ENCODE data around the gene CTNNA1.

The CTNNA1 gene

GRCh38 chr5:138949223-138949574 is 196.0 kb downstream of the CTNNA1 start:
- no peak for DNase-seq (ENCODE audit: low spot score)

GRCh38 chr5:138949988-138950387 is 196.8 kb downstream of the CTNNA1 start:
- no peak for DNase-seq (ENCODE audit: low spot score)

GRCh38 chr5:138950421-138951031 is 197.3 kb downstream of the CTNNA1 start:
- no peak for DNase-seq (ENCODE audit: low spot score)

DNA sequence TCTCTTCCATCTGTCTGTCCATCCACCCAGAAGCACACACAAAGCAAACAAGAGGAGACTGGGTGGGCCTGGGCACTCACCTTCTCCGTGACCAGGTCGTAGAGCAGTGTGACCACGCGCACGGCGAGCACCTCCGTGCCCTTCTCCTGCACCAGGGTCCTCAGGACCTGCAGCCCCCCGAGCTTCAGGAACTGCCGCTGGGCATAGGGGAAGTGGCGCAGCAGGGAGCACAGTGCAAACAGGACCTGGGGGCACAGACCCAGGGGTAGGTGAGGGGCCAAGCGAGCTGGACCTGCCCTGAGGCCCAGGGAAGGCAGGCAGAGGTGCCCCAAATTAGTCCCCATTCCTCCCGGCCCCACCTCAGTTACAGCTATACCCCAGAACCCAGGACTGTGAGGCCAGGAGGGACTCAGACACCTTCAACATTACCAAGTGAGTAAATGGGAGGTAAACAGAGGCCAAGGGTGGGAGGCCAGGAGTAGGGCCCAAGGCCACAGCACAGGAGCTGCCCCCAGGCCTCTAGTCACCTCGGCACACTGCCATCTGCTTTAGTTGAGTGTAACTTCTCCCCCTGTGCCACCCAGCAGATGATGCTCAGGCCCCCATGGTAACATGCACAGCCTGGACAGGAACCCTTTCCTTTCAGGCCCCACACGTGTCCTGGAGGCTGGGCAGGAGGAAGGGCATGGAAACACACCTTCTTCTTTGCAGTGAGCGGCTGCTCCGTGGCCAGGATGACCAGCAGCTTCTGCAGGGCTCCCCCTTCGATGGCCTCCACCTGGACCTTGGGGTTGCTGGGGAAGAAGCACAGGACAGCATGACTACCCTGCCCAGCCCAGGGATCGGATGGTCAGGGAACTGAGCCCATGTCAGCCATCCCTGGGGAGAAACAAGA is 198.1 kb downstream of the CTNNA1 start:
- DNase-seq (ENCODE audit: low spot score): no peak

GRCh38 chr5:138951986-138952735 is 198.9 kb downstream of the CTNNA1 start:
- no peak for DNase-seq (ENCODE audit: low spot score)

DNA sequence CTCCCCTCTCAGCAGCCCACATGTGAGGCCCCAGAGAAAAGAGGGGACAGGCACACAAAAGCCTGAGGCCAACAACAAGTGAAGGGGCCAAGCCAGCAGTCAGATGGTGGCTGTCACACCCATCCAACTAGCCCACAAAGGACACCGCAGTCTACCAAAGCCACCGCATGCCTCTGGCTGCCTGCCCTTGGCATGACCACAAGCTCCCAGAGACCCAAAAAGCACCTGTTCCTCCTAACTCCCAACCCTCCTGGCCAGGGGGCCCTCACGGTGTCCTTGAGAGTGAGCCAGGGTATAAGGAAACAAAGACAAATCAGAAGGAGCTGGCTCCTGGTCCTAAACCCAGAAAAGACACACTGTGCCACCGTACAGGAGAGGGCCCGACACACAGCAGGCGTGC is 199.7 kb downstream of the CTNNA1 start:
- no peak for DNase-seq (ENCODE audit: low spot score)

DNA sequence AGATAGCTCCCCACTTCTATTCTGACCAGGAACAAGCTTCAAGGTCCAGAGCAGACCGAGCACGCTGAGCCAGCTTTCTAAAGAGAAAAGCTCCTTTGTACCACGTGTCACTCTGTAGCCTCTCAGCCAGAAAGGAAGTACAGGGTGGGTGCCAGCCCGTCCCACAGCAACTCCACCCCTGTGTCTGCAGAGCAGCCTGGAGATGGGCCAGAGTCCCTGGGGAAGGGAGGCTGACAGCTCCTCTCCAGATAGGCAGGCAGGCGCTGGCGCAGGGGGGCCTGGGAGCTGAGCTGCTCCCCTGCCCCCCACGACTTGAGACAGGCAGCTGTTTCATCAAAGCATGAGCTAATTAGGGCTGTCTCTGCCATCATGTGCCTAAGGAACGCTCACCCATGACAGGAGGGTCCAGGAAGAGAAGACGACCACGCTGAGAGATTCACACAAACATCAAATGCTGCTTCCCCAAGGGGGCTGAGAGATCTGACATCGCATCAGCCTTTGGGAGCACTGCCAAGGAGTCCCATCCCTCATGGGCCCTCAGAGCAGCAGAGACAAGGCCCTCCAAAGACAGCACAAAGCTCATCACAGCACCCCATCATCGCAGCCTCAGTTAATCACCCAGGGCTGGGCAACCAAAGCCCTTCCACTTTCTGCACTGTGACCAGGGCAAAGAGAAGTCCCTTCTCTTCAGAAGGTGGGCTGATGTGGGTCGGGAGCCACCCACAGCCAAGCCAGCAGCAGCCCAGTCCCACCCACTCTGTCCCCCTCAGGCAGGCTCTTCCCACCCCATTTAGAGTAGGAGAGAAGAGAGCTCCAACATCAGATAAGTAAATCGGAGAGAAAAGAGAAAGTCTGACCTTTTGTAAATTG is 200.4 kb downstream of the CTNNA1 start:
- DNase-seq (ENCODE audit: low spot score): peak; percentile 62

DNA sequence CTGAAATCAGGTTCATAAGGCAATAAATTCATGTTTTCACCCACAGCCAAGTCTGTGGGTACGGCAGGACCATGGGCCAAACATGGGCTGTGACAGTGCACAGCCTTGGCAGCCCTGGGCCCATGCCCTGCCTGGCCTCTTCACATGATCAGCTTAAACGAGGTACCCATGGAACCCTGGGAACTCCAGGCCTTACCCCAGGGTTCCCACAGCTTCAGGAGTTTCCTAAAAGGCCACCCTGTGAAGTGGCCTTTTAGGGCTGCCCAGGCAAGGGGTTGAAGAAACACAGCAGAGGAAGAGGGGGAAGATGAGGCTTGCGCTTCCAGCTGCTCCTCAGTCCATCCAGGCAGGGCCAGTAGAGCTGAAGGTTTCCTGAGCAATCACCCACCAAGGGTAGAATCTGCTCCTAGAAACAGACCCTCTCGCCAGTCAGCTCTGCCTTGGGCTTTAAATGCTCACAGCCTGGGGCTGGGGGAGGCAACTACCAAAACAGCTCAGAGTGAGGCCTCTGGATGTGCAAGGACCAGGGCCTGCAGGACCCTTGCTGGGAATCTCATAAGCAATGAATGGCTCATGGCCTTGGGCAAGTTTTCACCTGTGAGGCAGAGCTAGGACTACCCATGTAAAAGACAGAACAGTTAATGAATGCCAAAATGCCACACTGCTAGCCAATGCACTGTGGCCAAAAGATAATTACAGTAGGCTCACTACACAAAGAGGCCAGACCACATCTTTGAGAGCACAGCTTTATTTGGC is 201.2 kb downstream of the CTNNA1 start:
- DNase-seq (ENCODE audit: low spot score): no peak

- no peak for DNase-seq (ENCODE audit: low spot score)
Observed at GRCh38 chr5:138955013-138955660, 201.9 kb downstream of the CTNNA1 start.

GRCh38 chr5:138955671-138956295 is 202.6 kb downstream of the CTNNA1 start:
- no peak for DNase-seq (ENCODE audit: low spot score)

GRCh38 chr5:138956801-138957200 is 203.6 kb downstream of the CTNNA1 start:
- no peak for DNase-seq (ENCODE audit: low spot score)

GRCh38 chr5:138960145-138960692 is 207.0 kb downstream of the CTNNA1 start:
- DNase-seq (ENCODE audit: low spot score): no peak

GRCh38 chr5:138961221-138961620 is 208.0 kb downstream of the CTNNA1 start:
- DNase-seq (ENCODE audit: low spot score): no peak

DNA sequence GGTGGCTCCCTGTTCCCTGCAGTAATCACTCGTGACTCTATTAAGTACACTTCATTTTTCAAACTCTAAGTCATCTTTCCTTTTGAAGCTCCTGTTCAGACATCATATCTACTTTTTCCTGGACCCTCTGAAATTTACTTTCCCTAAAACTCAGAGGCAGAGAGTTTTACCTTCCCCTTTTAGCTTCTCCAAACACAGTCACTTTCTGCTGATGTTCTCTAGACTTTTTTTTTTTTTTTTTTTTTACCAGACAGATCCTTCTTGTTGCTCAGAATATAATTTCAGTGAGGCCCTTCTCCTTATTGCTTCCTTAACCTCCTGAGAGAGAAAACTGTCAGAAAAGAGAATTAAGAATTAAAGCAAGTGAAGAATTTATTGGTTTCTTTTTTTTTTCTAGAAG is 208.5 kb downstream of the CTNNA1 start:
- no peak for DNase-seq (ENCODE audit: low spot score)

- DNase-seq (ENCODE audit: low spot score): peak; percentile 56
Observed at GRCh38 chr5:138962614-138963370, 209.6 kb downstream of the CTNNA1 start.

- DNase-seq (ENCODE audit: low spot score): no peak
Observed at GRCh38 chr5:138963763-138964371, 210.6 kb downstream of the CTNNA1 start.

DNA sequence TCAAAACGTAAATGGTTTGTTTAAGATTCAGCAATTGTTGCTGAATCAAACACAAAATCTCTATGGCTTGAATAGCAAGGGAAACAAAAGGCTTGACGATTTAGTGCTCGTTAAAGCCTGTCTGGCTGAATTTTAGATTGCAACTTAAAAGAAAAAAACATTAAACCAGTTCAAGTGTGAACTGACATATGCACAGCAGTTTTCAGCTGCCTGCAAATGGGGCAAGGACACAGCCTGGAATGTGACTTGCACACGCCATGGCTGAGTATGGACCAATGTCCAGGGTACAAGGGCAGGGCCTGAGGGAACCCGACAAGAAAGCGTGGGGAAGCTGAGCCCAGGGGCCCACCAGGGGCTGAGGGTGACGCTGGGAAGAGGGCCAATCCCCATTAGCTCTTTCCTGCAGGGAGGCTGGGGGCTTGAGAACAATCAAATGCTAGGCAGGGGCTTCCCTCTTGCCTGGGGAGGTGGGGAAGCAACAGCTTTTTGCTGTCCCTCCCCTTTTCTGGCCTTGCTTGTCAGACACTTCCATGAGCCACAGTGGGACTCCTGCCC is 211.5 kb downstream of the CTNNA1 start:
- DNase-seq (ENCODE audit: low spot score): no peak

- no peak for DNase-seq (ENCODE audit: low spot score)
Observed at GRCh38 chr5:138965626-138966025, 212.4 kb downstream of the CTNNA1 start.

Data from iPS-NIHi11 (cell line).